CD14-positive monocyte (primary cell): ENCODE measurements around the gene INO80E. TPM values are rescaled to one million over a fixed set of nuclear protein-coding genes. Genes with fewer than 3 reads are reported as not detected.
"Not testable (repeated sequence)": the region's sequence is repeated elsewhere in the genome, so short reads cannot be mapped to it uniquely, and the experiment has no call there.

Experiments used
- DNase-seq, 3 donors: peaks; one replicate each; pipeline ENCODE4 v3.0.0-alpha.2; 2011 to 2022
- H2AFZ ChIP-seq: 2 replicates; pipeline ENCODE4 v1.6.0; 2012; ENCODE audit warnings: mild to moderate bottlenecking, low read depth, low read length, inconsistent platforms; ENCODE audit not compliant: insufficient read depth, poor library complexity, severe bottlenecking
- H3K27ac ChIP-seq, 2 donors: 1 replicate in 1 of 2; 2 replicates in 1 of 2; pipeline ENCODE4 v1.5.1; 2012 to 2013; ENCODE audit warnings: low read length in 2 of 2, control low read depth in 1 of 2, inconsistent platforms in 1 of 2, low read depth in 1 of 2, mild to moderate bottlenecking in 1 of 2
- H3K27me3 ChIP-seq, 2 donors: one replicate each; pipeline versions ENCODE4 v1.6.0 to v1.6.1; 2011 to 2013; ENCODE audit warnings: low read length in 2 of 2; ENCODE audit not compliant: control insufficient read depth in 2 of 2, insufficient read depth in 2 of 2
- H3K36me3 ChIP-seq, 2 donors: replicated peaks in 1 of 2; 1 replicate in 1 of 2; 2 replicates in 1 of 2; pipeline versions ENCODE4 v1.5.1 to v1.6.1; 2012 to 2013; ENCODE audit warnings: low read length in 2 of 2, control low read depth in 1 of 2, inconsistent platforms in 1 of 2, mild to moderate bottlenecking in 1 of 2; ENCODE audit not compliant: insufficient read depth in 2 of 2, control insufficient read depth in 1 of 2
- H3K4me1 ChIP-seq, 2 donors: 1 replicate in 1 of 2; 2 replicates in 1 of 2; pipeline versions ENCODE4 v1.5.1 to v1.6.1; 2012 to 2013; ENCODE audit warnings: low read length in 2 of 2, control low read depth in 1 of 2, inconsistent platforms in 1 of 2, mild to moderate bottlenecking in 1 of 2, moderate library complexity in 1 of 2; ENCODE audit not compliant: insufficient read depth in 2 of 2, control insufficient read depth in 1 of 2
- H3K4me2 ChIP-seq: replicated peaks from 2 replicates; pipeline ENCODE3; 2012; ENCODE audit warnings: low read length, moderate library complexity, mild to moderate bottlenecking; ENCODE audit not compliant: poor library complexity, severe bottlenecking; ENCODE audit errors: extremely low read depth
- H3K4me3 ChIP-seq, 3 experiments: fragments of 200-600 bp in 1 of 3; sonication (generic) in 1 of 3; replicated peaks in 1 of 3; 1 replicate in 2 of 3; 2 replicates in 1 of 3; pipeline ENCODE4 v1.5.1; 2011 to 2013; ENCODE audit warnings: low read length in 3 of 3, mild to moderate bottlenecking in 3 of 3, control low read depth in 2 of 3, low read depth in 2 of 3, inconsistent platforms in 1 of 3, moderate library complexity in 1 of 3
- H3K79me2 ChIP-seq: 2 replicates; pipeline ENCODE4 v1.6.0; 2012; ENCODE audit warnings: mild to moderate bottlenecking, control low read depth, inconsistent platforms, low read length, moderate library complexity; ENCODE audit not compliant: insufficient read depth
- H3K9ac ChIP-seq: 2 replicates; pipeline ENCODE4 v1.6.0; 2017; ENCODE audit warnings: low read length, mild to moderate bottlenecking; ENCODE audit not compliant: insufficient read depth, poor library complexity, severe bottlenecking
- H3K9me3 ChIP-seq, 2 donors: replicated peaks in 1 of 2; 1 replicate in 1 of 2; 2 replicates in 1 of 2; pipeline versions ENCODE4 v1.5.1 to v1.6.1; 2012 to 2013; ENCODE audit warnings: low read length in 2 of 2, control low read depth in 1 of 2; ENCODE audit not compliant: control insufficient read depth in 1 of 2, insufficient read depth in 1 of 2
- H4K20me1 ChIP-seq: 2 replicates; pipeline ENCODE4 v1.6.0; 2012; ENCODE audit warnings: mild to moderate bottlenecking, low read length, control low read depth, moderate library complexity; ENCODE audit not compliant: insufficient read depth
- H3K27ac Mint-ChIP-seq, 7 donors: one replicate each; pipeline ENCODE4 v1.8.0; 2020; ENCODE audit warnings: mild to moderate bottlenecking in 7 of 7, mixed read lengths in 7 of 7, moderate library complexity in 6 of 7, inconsistent platforms in 2 of 7
- H3K27me3 Mint-ChIP-seq, 3 donors: one replicate each; pipeline ENCODE4 v1.8.0; 2021 to 2022; ENCODE audit warnings: low read depth in 3 of 3, mild to moderate bottlenecking in 3 of 3, mixed read lengths in 3 of 3, moderate library complexity in 3 of 3, inconsistent platforms in 1 of 3
- H3K36me3 Mint-ChIP-seq, 2 donors: one replicate each; pipeline ENCODE4 v1.8.0; 2020; ENCODE audit warnings: mixed read lengths in 2 of 2, inconsistent platforms in 1 of 2, mild to moderate bottlenecking in 1 of 2
- H3K4me1 Mint-ChIP-seq: one replicate; pipeline ENCODE4 v1.8.0; 2020; ENCODE audit warnings: mild to moderate bottlenecking, mixed read lengths
- H3K4me3 Mint-ChIP-seq, 2 donors: one replicate each; pipeline ENCODE4 v1.8.0; 2020; ENCODE audit warnings: mild to moderate bottlenecking in 2 of 2, mixed read lengths in 2 of 2, moderate library complexity in 1 of 2
- H3K9me3 Mint-ChIP-seq, 7 donors: one replicate each; pipeline ENCODE4 v1.8.0; 2020 to 2022; ENCODE audit warnings: mixed read lengths in 7 of 7, mild to moderate bottlenecking in 6 of 7, moderate library complexity in 6 of 7, inconsistent platforms in 2 of 7
- CTCF ChIP-seq: fragments of 200-600 bp; IDR thresholded peaks from one replicate; pipeline ENCODE4 v1.8.0; 2022; ENCODE audit warnings: antibody characterized with exemption, mild to moderate bottlenecking
- WGBS: methylation state at CpG from one replicate; pipeline ENCODE4 v1.1.5; 2013; ENCODE audit warnings: missing lambda C conversion rate; ENCODE audit not compliant: insufficient coverage; 5-methylcytosine and 5-hydroxymethylcytosine counted together
- intact Hi-C, 2 donors: fragments of 100-400 bp; cut with micrococcal nuclease; formaldehyde crosslinking; loops; one replicate each; pipeline versions ENCODE4 v1.15.0 to v1.15.1; 2023
- polyA plus RNA-seq, 3 donors: library from polyadenylated mRNA; depleted of rRNA in 1 of 3; unstranded in 2 of 3; stranded (reverse) in 1 of 3; fragments of 300-500 nt in 2 of 3; fragments of >200 nt in 1 of 3; fragmentation: Illumina TruSeq in 2 of 3; gene quantifications; 1 replicate in 2 of 3; 2 replicates in 1 of 3; pipeline ENCODE4 v1.2.3, GENCODE V29; 2012 to 2021

INO80E gene
- polyA plus RNA-seq, 3 donors: 2.8 to 57.6 (median 3.5) TPM

DNA sequence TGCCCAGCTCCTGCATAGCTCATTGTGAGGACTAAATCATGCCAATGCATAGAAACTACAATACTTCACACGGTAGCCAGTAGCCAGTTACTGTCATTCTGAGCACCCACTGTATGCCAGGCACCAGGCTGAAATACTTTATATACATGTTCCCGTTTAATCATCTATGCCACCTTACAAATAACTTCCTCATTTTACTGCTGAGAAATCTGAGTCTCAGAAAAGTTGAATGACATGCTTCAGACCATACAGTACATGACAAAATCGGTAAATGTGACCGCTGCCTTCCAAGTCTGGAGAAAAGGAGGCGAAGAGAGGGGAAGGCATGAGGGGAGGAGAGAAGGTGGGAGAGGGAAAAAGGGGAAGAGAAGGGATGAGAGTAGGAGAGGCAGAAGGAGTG is 44.2 kb downstream of the INO80E start:
- Mint-ChIP-seq H3K9me3 (no peaks in the 10 kb centered on the region), H3K27me3 (peaks cover 6 to 18% (median 7%) of the 10 kb centered on the region in 3 donors), H3K36me3 (no peaks in the 10 kb centered on the region), H3K4me1 (peaks cover 2% of the 10 kb centered on the region), H3K4me3 (peak overlapping the region in 1 of 2 donors; percentile 58), H3K27ac (peak overlapping the region in 1 of 7 donors; percentile 76)
- no peaks in the 10 kb centered on the region for H3K27me3 ChIP-seq
- no peaks in the 10 kb centered on the region for H3K79me2 ChIP-seq
- DNase-seq: peak; percentile 27 to 35 (median 31)
- no peak overlapping the region for H3K9ac ChIP-seq
- no peak overlapping the region for H3K4me3 ChIP-seq
- TF ChIP-seq CTCF: no peak
- intact Hi-C loops: no loop called here
- 15% methylated on average over 4 of the region's 5 CpGs for WGBS
- no peaks in the 10 kb centered on the region for H4K20me1 ChIP-seq
- no peaks in the 10 kb centered on the region for H3K36me3 ChIP-seq
- H3K27ac ChIP-seq: no peak overlapping the region
- H3K9me3 ChIP-seq: no peaks in the 10 kb centered on the region
- no peak overlapping the region for H3K4me2 ChIP-seq
- no peak overlapping the region for H2AFZ ChIP-seq
- H3K4me1 ChIP-seq: peaks cover 0 to 3% of the 10 kb centered on the region in 2 donors

DNA sequence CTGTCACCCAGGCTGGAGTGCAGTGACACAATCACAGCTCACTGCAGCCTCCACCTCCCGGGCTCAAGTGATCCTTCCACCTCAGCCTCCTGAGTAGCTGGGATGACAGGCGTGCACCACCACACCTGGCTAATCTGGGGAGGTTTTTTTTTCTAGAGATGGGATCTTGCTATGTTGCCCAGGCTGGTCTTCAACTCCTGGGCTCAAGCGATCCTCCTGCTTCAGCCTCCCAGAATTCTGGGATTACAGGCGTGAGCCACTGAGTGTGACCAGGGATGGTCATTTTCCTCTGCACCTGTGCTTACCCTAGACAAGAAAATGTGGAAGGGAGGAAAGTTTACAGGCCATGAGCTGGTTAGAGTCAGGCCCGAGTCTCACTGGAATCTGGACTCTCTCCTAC is 44.6 kb downstream of the INO80E start:
- H3K9me3 Mint-ChIP-seq, intact Hi-C loops, H3K4me2 ChIP-seq, H3K36me3 ChIP-seq, H3K9ac ChIP-seq, H4K20me1 ChIP-seq, H3K36me3 Mint-ChIP-seq, H2AFZ ChIP-seq, H3K9me3 ChIP-seq, H3K79me2 ChIP-seq, H3K4me1 Mint-ChIP-seq, H3K27ac Mint-ChIP-seq, H3K4me1 ChIP-seq, H3K4me3 ChIP-seq, DNase-seq, H3K27ac ChIP-seq, H3K27me3 ChIP-seq: not testable (repeated sequence)
- Mint-ChIP-seq H3K4me3 (peak overlapping the region in 1 of 2 donors; percentile 26), H3K27me3 (peaks cover 3 to 14% (median 6%) of the 10 kb centered on the region in 3 donors)
- 100% methylated on average over 1 of the region's 5 CpGs for WGBS
